OCI-LY1 (cell line): ENCODE measurements around the gene IZUMO1.

ENCODE experiments used
- EZH2 ChIP-seq: fragments of 200-600 bp; sonication (generic), shearing (Covaris generic); IDR thresholded peaks from 2 replicates; pipeline ENCODE4 v1.8.0; 2017; ENCODE audit warnings: borderline replicate concordance, mixed run types, mild to moderate bottlenecking, antibody characterized with exemption, low read length, moderate library complexity, mixed read lengths
- TF ChIP-seq, protein P1 (sequence below): fragments of 200-600 bp; sonication (generic), shearing (Covaris generic); IDR thresholded peaks from 2 replicates; pipeline ENCODE4 v1.5.1; 2017; ENCODE audit warnings: mild to moderate bottlenecking, antibody characterized with exemption, low read length, moderate library complexity, mixed read lengths

- TF ChIP-seq, protein P1, sequence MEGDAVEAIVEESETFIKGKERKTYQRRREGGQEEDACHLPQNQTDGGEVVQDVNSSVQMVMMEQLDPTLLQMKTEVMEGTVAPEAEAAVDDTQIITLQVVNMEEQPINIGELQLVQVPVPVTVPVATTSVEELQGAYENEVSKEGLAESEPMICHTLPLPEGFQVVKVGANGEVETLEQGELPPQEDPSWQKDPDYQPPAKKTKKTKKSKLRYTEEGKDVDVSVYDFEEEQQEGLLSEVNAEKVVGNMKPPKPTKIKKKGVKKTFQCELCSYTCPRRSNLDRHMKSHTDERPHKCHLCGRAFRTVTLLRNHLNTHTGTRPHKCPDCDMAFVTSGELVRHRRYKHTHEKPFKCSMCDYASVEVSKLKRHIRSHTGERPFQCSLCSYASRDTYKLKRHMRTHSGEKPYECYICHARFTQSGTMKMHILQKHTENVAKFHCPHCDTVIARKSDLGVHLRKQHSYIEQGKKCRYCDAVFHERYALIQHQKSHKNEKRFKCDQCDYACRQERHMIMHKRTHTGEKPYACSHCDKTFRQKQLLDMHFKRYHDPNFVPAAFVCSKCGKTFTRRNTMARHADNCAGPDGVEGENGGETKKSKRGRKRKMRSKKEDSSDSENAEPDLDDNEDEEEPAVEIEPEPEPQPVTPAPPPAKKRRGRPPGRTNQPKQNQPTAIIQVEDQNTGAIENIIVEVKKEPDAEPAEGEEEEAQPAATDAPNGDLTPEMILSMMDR = no peak
- no peak for TF ChIP-seq EZH2
These were observed 35.5 kb downstream of the IZUMO1 start for GRCh38 chr19:48711106-48711662.
